ENCODE results near the gene OFD1. TPM values are rescaled to one million over a fixed set of nuclear protein-coding genes. Genes with fewer than 3 reads are reported as not detected.
"Not testable (repeated sequence)": the region's sequence is repeated elsewhere in the genome, so short reads cannot be mapped to it uniquely, and the experiment has no call there.

Gene OFD1
- total RNA-seq, 1 experiment from 2014 or later = 28.4 TPM

- peak overlapping the region; percentile 16 for H3K4me3 ChIP-seq
- no peaks in the 10 kb centered on the region for H3K27me3 ChIP-seq
- peaks cover 24% of the 10 kb centered on the region for H3K36me3 ChIP-seq
- DNase-seq = no peak
- H3K27ac ChIP-seq = peak overlapping the region; percentile 97
- H3K9me3 ChIP-seq (replicated peaks) = no peaks in the 10 kb centered on the region; the same call in 1 of the 2 replicates
- peaks cover 23% of the 10 kb centered on the region for H3K4me1 ChIP-seq
Observed at GRCh38 chrX:13721371-13721770, 13.2 kb upstream of the OFD1 start.

GRCh38 chrX:13721819-13722519 lies 12.6 kb upstream of the OFD1 start:
- Histone ChIP-seq H3K4me1 (peaks cover 23% of the 10 kb centered on the region), H3K27ac (peak overlapping the region; percentile 97), H3K36me3 (peaks cover 22% of the 10 kb centered on the region), H3K27me3 (no peaks in the 10 kb centered on the region), H3K4me3 (peak overlapping the region; percentile 24), H3K9me3 (replicated peaks) (no peaks in the 10 kb centered on the region; the same call in 1 of the 2 replicates)
- DNase-seq = peak; percentile 83 to 97

- not testable (repeated sequence) for H3K27me3 ChIP-seq; DNase-seq; H3K27ac ChIP-seq; H3K9me3 ChIP-seq (replicated peaks); H3K4me3 ChIP-seq
- Histone ChIP-seq H3K4me1 (peaks cover 20% of the 10 kb centered on the region), H3K36me3 (peaks cover 15% of the 10 kb centered on the region)
Observed at GRCh38 chrX:13724878-13725277, 9.7 kb upstream of the OFD1 start.

- not testable (repeated sequence) for H3K4me3 ChIP-seq; H3K27ac ChIP-seq; H3K4me1 ChIP-seq; DNase-seq; H3K27me3 ChIP-seq; H3K9me3 ChIP-seq (replicated peaks)
- peaks cover 15% of the 10 kb centered on the region for H3K36me3 ChIP-seq
Observed at GRCh38 chrX:13726583-13726982, 8.0 kb upstream of the OFD1 start.

GRCh38 chrX:13730523-13730922 lies 4.0 kb upstream of the OFD1 start:
- H3K4me1 ChIP-seq; H3K9me3 ChIP-seq (replicated peaks); H3K4me3 ChIP-seq; H3K27ac ChIP-seq; H3K27me3 ChIP-seq; DNase-seq: not testable (repeated sequence)
- H3K36me3 ChIP-seq = peaks cover 13% of the 10 kb centered on the region

- Histone ChIP-seq H3K9me3 (replicated peaks) (peaks cover 3% of the 10 kb centered on the region), H3K4me3 (no peak overlapping the region), H3K27me3 (no peaks in the 10 kb centered on the region), H3K27ac (no peak overlapping the region), H3K4me1 (peaks cover 7% of the 10 kb centered on the region; the same call in 1 of the 2 replicates), H3K36me3 (peaks cover 10% of the 10 kb centered on the region)
- no peak for DNase-seq
Observed at GRCh38 chrX:13732246-13733067, 2.1 kb upstream of the OFD1 start.

- no peak for DNase-seq
- Histone ChIP-seq H3K36me3 (peaks cover 9% of the 10 kb centered on the region), H3K9me3 (replicated peaks) (peaks cover 3% of the 10 kb centered on the region), H3K4me3 (peak overlapping the region; percentile 90), H3K4me1 (peaks cover 7% of the 10 kb centered on the region; the same call in 1 of the 2 replicates), H3K27me3 (no peaks in the 10 kb centered on the region), H3K27ac (no peak overlapping the region)
Observed at GRCh38 chrX:13733506-13733905, 1.0 kb upstream of the OFD1 start.

GRCh38 chrX:13741695-13742094 lies 7.1 kb downstream of the OFD1 start:
- no peaks in the 10 kb centered on the region for H3K4me1 ChIP-seq
- H3K27me3 ChIP-seq = no peaks in the 10 kb centered on the region
- H3K27ac ChIP-seq = no peak overlapping the region
- no peak for DNase-seq
- H3K9me3 ChIP-seq (replicated peaks) = no peaks in the 10 kb centered on the region
- no peak overlapping the region for H3K4me3 ChIP-seq
- H3K36me3 ChIP-seq = peaks cover 31% of the 10 kb centered on the region

- Histone ChIP-seq H3K4me1 (no peaks in the 10 kb centered on the region), H3K4me3 (no peak overlapping the region), H3K9me3 (replicated peaks) (no peaks in the 10 kb centered on the region), H3K36me3 (peaks cover 32% of the 10 kb centered on the region), H3K27ac (no peak overlapping the region), H3K27me3 (no peaks in the 10 kb centered on the region)
- no peak for DNase-seq
Observed at GRCh38 chrX:13742397-13743176, 8.0 kb downstream of the OFD1 start.

- Histone ChIP-seq H3K27me3 (no peaks in the 10 kb centered on the region), H3K27ac (no peak overlapping the region), H3K36me3 (peaks cover 49% of the 10 kb centered on the region), H3K9me3 (replicated peaks) (no peaks in the 10 kb centered on the region), H3K4me1 (peaks cover 4% of the 10 kb centered on the region; the same call in 1 of the 2 replicates), H3K4me3 (no peak overlapping the region)
- peak; percentile 57 to 73 for DNase-seq
Observed at GRCh38 chrX:13747836-13748235, 13.3 kb downstream of the OFD1 start.

- H3K9me3 ChIP-seq (replicated peaks) = no peaks in the 10 kb centered on the region
- no peak overlapping the region for H3K27ac ChIP-seq
- peaks cover 6% of the 10 kb centered on the region; the same call in 1 of the 2 replicates for H3K4me1 ChIP-seq
- no peak overlapping the region for H3K4me3 ChIP-seq
- no peaks in the 10 kb centered on the region for H3K27me3 ChIP-seq
- H3K36me3 ChIP-seq = peaks cover 53% of the 10 kb centered on the region
- DNase-seq = no peak
Observed at GRCh38 chrX:13748486-13748885, 13.9 kb downstream of the OFD1 start.

- Histone ChIP-seq H3K9me3 (replicated peaks) (no peaks in the 10 kb centered on the region), H3K4me1 (peaks cover 6% of the 10 kb centered on the region; the same call in 1 of the 2 replicates), H3K36me3 (peaks cover 54% of the 10 kb centered on the region), H3K27me3 (no peaks in the 10 kb centered on the region), H3K4me3 (no peak overlapping the region), H3K27ac (no peak overlapping the region)
- DNase-seq = peak; percentile 42 to 79
Observed at GRCh38 chrX:13750204-13750603, 15.7 kb downstream of the OFD1 start.

GRCh38 chrX:13750812-13751211 lies 16.3 kb downstream of the OFD1 start:
- Histone ChIP-seq H3K4me1 (peaks cover 6% of the 10 kb centered on the region; the same call in 1 of the 2 replicates), H3K36me3 (peaks cover 52% of the 10 kb centered on the region), H3K4me3 (no peak overlapping the region), H3K9me3 (replicated peaks) (no peaks in the 10 kb centered on the region), H3K27me3 (no peaks in the 10 kb centered on the region), H3K27ac (no peak overlapping the region)
- DNase-seq = no peak

GRCh38 chrX:13752141-13752540 lies 17.6 kb downstream of the OFD1 start:
- H3K4me1 ChIP-seq = peaks cover 6% of the 10 kb centered on the region; the same call in 1 of the 2 replicates
- H3K27ac ChIP-seq = no peak overlapping the region; the same call in 1 of the 2 replicates
- H3K9me3 ChIP-seq (replicated peaks) = no peaks in the 10 kb centered on the region
- H3K4me3 ChIP-seq = no peak overlapping the region
- H3K36me3 ChIP-seq = peaks cover 50% of the 10 kb centered on the region
- H3K27me3 ChIP-seq = no peaks in the 10 kb centered on the region
- no peak for DNase-seq
